ENCODE results near the gene PP2D1.

- TF ChIP-seq, protein P1, sequence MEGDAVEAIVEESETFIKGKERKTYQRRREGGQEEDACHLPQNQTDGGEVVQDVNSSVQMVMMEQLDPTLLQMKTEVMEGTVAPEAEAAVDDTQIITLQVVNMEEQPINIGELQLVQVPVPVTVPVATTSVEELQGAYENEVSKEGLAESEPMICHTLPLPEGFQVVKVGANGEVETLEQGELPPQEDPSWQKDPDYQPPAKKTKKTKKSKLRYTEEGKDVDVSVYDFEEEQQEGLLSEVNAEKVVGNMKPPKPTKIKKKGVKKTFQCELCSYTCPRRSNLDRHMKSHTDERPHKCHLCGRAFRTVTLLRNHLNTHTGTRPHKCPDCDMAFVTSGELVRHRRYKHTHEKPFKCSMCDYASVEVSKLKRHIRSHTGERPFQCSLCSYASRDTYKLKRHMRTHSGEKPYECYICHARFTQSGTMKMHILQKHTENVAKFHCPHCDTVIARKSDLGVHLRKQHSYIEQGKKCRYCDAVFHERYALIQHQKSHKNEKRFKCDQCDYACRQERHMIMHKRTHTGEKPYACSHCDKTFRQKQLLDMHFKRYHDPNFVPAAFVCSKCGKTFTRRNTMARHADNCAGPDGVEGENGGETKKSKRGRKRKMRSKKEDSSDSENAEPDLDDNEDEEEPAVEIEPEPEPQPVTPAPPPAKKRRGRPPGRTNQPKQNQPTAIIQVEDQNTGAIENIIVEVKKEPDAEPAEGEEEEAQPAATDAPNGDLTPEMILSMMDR (IDR thresholded peaks at IDR 0.05) = no peak
- no peak for TF ChIP-seq POLR2A (IDR thresholded peaks at IDR 0.05)
Observed at GRCh38 chr3:19960696-19961095, 51.4 kb downstream of the PP2D1 start.
